GM21825 (cell line): ENCODE measurements around the gene CNGA1.
A peak's percentile ranks its signal among the peaks of the same experiment; 100 is the strongest.
"Not testable (repeated sequence)": the region's sequence is repeated elsewhere in the genome, so short reads cannot be mapped to it uniquely, and the experiment has no call there.

Experiments used
- ATAC-seq: cut with Tn5 transposase; IDR thresholded peaks from one replicate; pipeline ENCODE4 v1.9.1; 2021; ENCODE audit warnings: mild to moderate bottlenecking, moderate library complexity; ENCODE audit not compliant: unreplicated experiment

The CNGA1 gene

GRCh38 chr4:48031802-48032525, 15.5 kb upstream of the CNGA1 start:
- no peak for ATAC-seq

DNA sequence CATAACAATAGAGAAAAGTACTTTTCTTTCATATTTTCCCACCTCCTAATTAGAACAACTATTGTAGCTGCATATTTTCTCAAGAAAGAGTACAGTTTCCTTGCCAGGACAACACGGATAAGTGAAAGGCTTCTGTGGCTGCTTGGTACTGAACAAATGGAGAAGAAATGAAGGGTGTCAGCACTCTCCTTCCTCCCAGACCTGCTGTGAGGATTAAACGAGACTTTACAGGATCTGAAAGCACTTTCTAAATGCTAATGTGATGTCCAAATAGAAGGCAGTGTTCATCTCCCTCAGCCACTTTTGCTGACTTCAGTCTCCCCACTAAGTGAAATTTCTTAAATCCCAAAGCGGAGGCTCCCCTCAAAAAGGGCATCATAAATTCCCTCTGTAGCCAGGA, 14.0 kb upstream of the CNGA1 start:
- no peak for ATAC-seq

GRCh38 chr4:48028696-48029095, 12.2 kb upstream of the CNGA1 start:
- peak; percentile 61 for ATAC-seq

DNA sequence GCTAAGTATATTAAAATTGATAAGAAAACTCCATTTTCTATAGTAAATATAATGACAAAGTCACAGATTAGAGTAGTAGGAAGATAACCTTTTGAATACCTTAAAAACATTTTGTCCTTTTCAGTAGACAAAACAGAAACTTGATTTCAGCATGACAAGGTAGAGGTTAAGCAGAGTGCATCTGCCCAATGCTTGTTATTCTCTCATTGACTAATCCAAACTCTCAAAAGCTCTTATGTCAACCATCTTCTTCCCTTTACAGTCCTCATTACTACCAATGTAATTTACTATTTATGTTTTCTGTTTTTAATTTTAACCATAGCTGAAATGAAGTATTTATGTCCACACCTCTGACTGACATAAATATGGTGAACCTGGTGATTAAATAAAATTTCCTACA, 11.2 kb upstream of the CNGA1 start:
- ATAC-seq, result peak; percentile 67

DNA sequence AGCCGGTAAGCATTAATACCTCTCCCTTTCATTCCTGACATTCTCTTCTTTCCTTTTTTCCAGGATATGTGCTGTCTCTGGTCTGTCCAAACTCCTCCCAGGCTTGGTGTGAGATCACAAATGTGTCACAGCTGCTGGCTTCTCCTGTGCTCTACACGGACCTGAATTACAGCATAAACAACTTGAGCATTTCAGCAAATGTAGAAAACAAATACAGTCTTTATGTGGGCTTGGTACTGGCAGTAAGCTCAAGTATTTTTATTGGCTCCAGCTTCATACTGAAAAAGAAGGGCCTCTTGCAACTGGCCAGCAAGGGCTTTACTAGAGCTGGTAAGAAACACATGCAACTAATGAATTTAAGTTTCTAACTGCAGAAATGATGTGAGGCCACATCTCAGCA, 8.5 kb upstream of the CNGA1 start:
- no peak for ATAC-seq

GRCh38 chr4:48024522-48024921, 8.0 kb upstream of the CNGA1 start:
- ATAC-seq, result no peak

DNA sequence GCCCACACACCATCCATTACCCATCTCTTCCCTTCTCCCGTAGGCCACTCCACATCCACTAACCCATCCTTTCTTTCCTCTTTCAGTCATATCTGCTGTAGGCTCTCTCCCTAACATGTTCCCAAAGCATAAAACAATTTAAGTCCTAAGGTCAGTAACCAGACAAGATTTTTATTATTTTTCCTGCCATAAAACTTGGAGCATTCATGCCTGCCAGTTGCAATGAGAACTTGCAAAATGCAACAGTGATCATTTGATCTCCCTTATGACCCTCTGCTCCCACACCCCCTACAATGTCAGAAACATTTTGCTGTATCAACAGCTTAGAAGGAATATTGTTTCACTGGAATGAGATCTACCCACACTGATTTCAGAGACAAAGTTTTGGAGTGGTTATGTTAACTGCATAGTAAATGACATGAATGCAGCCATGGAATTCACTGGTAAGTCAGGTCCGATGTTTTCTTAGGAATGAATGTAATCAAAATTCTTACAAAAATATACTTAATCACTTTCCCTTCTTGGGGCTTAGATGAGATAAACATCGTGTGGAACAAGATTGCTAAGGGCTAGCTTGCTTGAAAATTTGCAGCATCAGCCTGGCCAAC, 5.8 kb upstream of the CNGA1 start:
- no peak for ATAC-seq

DNA sequence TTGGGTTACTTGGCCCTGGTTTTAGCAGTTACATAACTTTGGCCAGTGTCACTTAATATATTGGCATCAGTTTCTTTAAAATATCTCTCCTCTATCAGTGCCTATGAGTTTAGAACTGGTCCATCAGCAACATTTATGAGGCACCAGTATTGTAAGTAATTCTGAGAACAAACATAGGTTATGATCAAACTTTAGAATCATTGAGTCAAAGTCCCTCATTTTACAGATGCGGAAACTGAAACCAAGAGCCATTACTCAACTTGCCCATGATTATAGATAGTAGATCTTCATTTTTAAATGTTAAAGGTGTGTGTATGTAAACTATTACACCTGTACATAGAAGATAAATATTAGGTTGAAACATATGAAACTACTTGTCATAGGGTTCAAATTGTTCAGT, 4.6 kb upstream of the CNGA1 start:
- ATAC-seq, result no peak

GRCh38 chr4:48018112-48018511, 1.6 kb upstream of the CNGA1 start:
- no peak for ATAC-seq

DNA sequence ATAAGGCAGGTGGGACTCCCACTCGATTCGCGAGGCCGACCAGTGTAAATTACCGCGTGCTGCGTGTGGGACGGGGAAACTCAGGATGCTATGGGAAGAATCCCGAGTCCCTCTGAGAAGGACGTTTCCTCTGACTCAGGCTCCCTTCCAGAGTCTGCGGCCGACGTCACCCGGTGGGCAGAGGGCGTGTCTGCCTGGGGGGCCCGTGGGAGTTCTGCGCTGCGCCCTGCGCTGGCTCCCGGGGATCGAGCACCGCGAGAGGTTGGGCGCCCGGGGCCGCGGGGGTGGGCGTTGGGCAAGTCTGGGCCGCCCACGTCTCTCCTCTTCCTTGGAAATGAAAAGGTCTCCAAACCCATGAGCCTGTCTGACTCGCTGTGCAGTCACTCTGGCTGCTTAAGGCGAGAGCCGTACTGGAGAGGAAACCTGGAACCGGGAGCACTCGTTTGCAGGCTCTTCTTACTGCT, 659 bp upstream of the CNGA1 start:
- no peak for ATAC-seq

- no peak for ATAC-seq
Observed at GRCh38 chr4:48015678-48016077, 803 bp downstream of the CNGA1 start.

- ATAC-seq, result no peak
Observed at GRCh38 chr4:48015216-48015615, 1.3 kb downstream of the CNGA1 start.

- no peak for ATAC-seq
Observed at GRCh38 chr4:48012824-48013223, 3.7 kb downstream of the CNGA1 start.

DNA sequence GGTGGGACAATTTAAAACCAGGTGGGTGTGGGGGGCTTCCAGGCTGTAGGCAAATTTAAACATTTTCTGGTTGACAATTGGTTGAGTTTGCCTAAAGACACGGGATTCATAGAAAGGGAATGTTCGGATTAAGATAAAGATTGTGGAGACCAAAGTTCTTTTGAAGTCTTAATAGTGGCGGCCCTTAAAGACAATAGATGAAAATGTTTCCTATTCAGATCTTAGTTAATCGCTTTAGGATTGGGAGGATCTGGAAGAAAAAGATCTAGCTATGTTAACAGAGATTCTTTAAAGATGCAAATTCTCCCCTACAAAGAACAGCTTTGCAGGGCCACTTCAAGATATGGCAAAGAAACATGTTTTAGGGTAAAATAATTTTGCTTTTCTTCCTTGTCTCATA, 4.8 kb downstream of the CNGA1 start:
- no peak for ATAC-seq

DNA sequence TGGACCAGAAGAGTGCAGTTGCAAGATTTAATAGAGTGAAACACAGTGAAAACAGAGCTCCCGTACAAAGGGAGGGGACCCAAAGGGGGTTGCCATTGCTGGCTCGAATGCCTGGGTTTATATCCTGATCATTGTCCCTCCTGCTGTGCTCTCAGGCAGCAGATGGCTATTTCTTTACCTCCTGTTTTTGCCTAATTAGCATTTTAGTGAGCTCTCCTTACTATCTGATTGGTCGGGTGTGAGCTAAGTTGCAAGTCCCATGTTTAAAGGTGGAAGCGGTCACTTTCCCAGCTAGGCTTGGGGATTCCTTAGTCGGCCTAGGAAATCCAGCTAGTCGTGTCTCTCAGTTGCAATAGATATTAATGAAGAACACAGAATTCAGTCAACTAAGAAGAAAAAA, 5.6 kb downstream of the CNGA1 start:
- not testable (repeated sequence) for ATAC-seq

- ATAC-seq, result no peak
Observed at GRCh38 chr4:48008021-48008596, 8.4 kb downstream of the CNGA1 start.

- no peak for ATAC-seq
Observed at GRCh38 chr4:48005781-48006180, 10.7 kb downstream of the CNGA1 start.

GRCh38 chr4:48003568-48003967, 12.9 kb downstream of the CNGA1 start:
- not testable (repeated sequence) for ATAC-seq

- no peak for ATAC-seq
Observed at GRCh38 chr4:48002267-48002666, 14.2 kb downstream of the CNGA1 start.

DNA sequence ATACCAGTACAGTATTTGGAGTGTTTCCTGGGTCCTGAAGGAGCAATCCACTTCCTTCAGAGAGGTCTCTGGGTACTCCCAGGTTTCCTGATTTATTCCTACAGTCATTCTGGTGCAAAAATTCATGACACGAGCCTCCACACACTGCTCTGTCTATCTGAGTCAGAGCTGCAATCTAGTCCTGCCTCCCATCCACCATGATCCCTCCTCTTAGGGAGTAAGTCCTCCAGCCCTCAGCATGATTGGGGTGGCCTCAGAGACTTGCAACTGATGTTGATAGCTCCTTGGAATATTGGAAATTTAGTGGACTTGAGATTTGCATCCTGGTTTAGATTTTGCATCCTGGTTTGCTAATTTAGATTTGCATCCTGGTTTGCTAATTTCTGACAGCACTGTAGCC, 20.5 kb downstream of the CNGA1 start:
- ATAC-seq, result no peak

GRCh38 chr4:47992475-47992874, 24.0 kb downstream of the CNGA1 start:
- not testable (repeated sequence) for ATAC-seq

DNA sequence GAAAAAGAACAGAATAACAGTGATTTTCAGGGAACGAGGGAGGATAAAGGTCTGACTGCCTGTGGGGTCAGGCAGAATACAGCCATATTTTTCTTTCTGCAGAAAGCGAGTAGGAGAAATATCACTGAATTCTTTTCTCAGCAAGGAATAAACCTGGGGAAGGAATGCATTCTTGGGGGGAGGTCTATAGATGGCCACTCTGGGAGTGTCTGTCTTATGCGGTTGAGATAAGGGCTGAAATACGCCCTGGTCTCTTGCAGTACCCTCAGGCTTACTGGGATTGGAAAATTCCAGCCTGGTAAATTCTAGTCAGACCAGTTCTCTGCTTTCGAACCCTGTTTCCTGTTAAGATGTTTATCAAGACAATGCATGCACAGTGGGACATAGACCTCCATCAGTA, 26.3 kb downstream of the CNGA1 start:
- ATAC-seq, result no peak
